Naive thymus-derived CD4-positive, alpha-beta T cell (primary cell): ENCODE data around the gene DGKI. TPM values are rescaled to one million over a fixed set of nuclear protein-coding genes. Genes with fewer than 3 reads are reported as not detected.

ENCODE experiments used
- ATAC-seq: fragments of 150-1000 bp; cut with Tn5 transposase; 2 replicates; pipeline ENCODE4 v1.10.0; 2021; ENCODE audit warnings: mild to moderate bottlenecking, moderate library complexity
- CTCF ChIA-PET: fragments of 350-600 bp; sonication (Branson Sonifier 250); formaldehyde crosslinking; loops from one replicate; lab custom pipeline; 2021; ENCODE audit warnings: antibody characterized with exemption; lab: Charles Lee
- POLR2A ChIA-PET: fragments of 350-600 bp; sonication (Branson Sonifier 250); formaldehyde crosslinking; loops from one replicate; lab custom pipeline; 2021; ENCODE audit warnings: antibody characterized with exemption, inconsistent platforms; lab: Charles Lee
- DNase-seq, 9 donors: peaks; one replicate each; pipeline versions ENCODE4 v3.0.0 to v3.0.0-alpha.2; 2020 to 2022; ENCODE audit warnings: mixed read lengths in 1 of 9
- H3K27ac ChIP-seq: one replicate; pipeline ENCODE4 v1.7.0; 2013; ENCODE audit warnings: mild to moderate bottlenecking, low read depth, low read length, moderate library complexity
- H3K27me3 ChIP-seq, 2 donors: one replicate each; pipeline ENCODE4 v1.7.0; 2013; ENCODE audit warnings: low read length in 2 of 2, mild to moderate bottlenecking in 2 of 2, moderate library complexity in 2 of 2; ENCODE audit not compliant: control insufficient read depth in 2 of 2, insufficient read depth in 2 of 2
- H3K36me3 ChIP-seq, 3 experiments: 1 replicate in 2 of 3; 2 replicates in 1 of 3; pipeline ENCODE4 v1.7.0; 2013; ENCODE audit warnings: low read length in 3 of 3, mild to moderate bottlenecking in 3 of 3, moderate library complexity in 1 of 3; ENCODE audit not compliant: insufficient read depth in 3 of 3, control insufficient read depth in 2 of 3
- H3K4me1 ChIP-seq, 2 donors: one replicate each; pipeline ENCODE4 v1.7.0; 2013; ENCODE audit warnings: low read length in 2 of 2, mild to moderate bottlenecking in 2 of 2, moderate library complexity in 1 of 2; ENCODE audit not compliant: control insufficient read depth in 2 of 2, insufficient read depth in 2 of 2
- H3K4me3 ChIP-seq: 2 replicates; pipeline ENCODE4 v1.7.0; 2013; ENCODE audit warnings: mild to moderate bottlenecking, low read length
- H3K9me3 ChIP-seq, 3 experiments: 1 replicate in 2 of 3; 2 replicates in 1 of 3; pipeline ENCODE4 v1.7.0; 2013; ENCODE audit warnings: low read length in 3 of 3; ENCODE audit not compliant: control insufficient read depth in 2 of 3
- H3K27ac Mint-ChIP-seq, 9 donors: one replicate each; pipeline ENCODE4 v1.8.0; 2020 to 2022; ENCODE audit warnings: mixed read lengths in 9 of 9, mild to moderate bottlenecking in 8 of 9, moderate library complexity in 5 of 9, inconsistent platforms in 2 of 9
- H3K27me3 Mint-ChIP-seq, 5 donors: one replicate each; pipeline ENCODE4 v1.8.0; 2021 to 2022; ENCODE audit warnings: mixed read lengths in 5 of 5, mild to moderate bottlenecking in 1 of 5
- H3K36me3 Mint-ChIP-seq, 5 donors: one replicate each; pipeline ENCODE4 v1.8.0; 2020 to 2022; ENCODE audit warnings: mixed read lengths in 5 of 5, mild to moderate bottlenecking in 3 of 5, inconsistent platforms in 1 of 5
- H3K4me1 Mint-ChIP-seq, 7 donors: one replicate each; pipeline ENCODE4 v1.8.0; 2020 to 2022; ENCODE audit warnings: mixed read lengths in 7 of 7, mild to moderate bottlenecking in 3 of 7, inconsistent platforms in 1 of 7
- H3K4me3 Mint-ChIP-seq, 10 donors: one replicate each; pipeline ENCODE4 v1.8.0; 2020 to 2022; ENCODE audit warnings: mild to moderate bottlenecking in 10 of 10, mixed read lengths in 10 of 10, moderate library complexity in 6 of 10, inconsistent platforms in 2 of 10
- H3K9me3 Mint-ChIP-seq, 11 donors: one replicate each; pipeline ENCODE4 v1.8.0; 2020 to 2022; ENCODE audit warnings: mixed read lengths in 11 of 11, mild to moderate bottlenecking in 4 of 11, inconsistent platforms in 1 of 11, moderate library complexity in 1 of 11
- intact Hi-C, 2 donors: fragments of 100-400 bp; cut with micrococcal nuclease; formaldehyde crosslinking; loops; one replicate each; pipeline ENCODE4 v1.15.1; 2023
- polyA plus RNA-seq, 2 donors: library from polyadenylated mRNA; unstranded; fragments of 300-500 nt; fragmentation: Illumina TruSeq; gene quantifications; one replicate each; pipeline ENCODE4 v1.2.3, GENCODE V29; 2021
- total RNA-seq, 6 experiments: library from RNA in 5 of 6; stranded (reverse) in 5 of 6; gene quantifications; 1 replicate in 5 of 6; 2 replicates in 1 of 6; pipeline ENCODE4 v1.2.3 and lab custom pipeline; 2021 to 2026

The DGKI gene
- total and polyA plus RNA-seq, 7 experiments from 2014 or later: 1.3 TPM; not detected in 6

GRCh38 chr7:137587326-137587725, 259.4 kb downstream of the DGKI start:
- no peaks in the 10 kb centered on the region for H3K27me3 ChIP-seq
- Mint-ChIP-seq H3K4me3 (no peak overlapping the region), H3K36me3 (no peaks in the 10 kb centered on the region), H3K27ac (no peak overlapping the region), H3K9me3 (peaks cover 0 to 2% (median 0%) of the 10 kb centered on the region in 11 donors), H3K4me1 (no peaks in the 10 kb centered on the region), H3K27me3 (peaks cover 0 to 22% (median 0%) of the 10 kb centered on the region in 5 donors)
- no peaks in the 10 kb centered on the region for H3K9me3 ChIP-seq
- DNase-seq (no peak), ATAC-seq (no peak)
- H3K4me1 ChIP-seq: no peaks in the 10 kb centered on the region
- no peak overlapping the region for H3K4me3 ChIP-seq
- POLR2A ChIA-PET: no interaction called here
- no peaks in the 10 kb centered on the region for H3K36me3 ChIP-seq
- H3K27ac ChIP-seq: no peak overlapping the region
- CTCF ChIA-PET: no interaction called here
- intact Hi-C loops: no loop called here

GRCh38 chr7:137585591-137585990, 261.2 kb downstream of the DGKI start:
- H3K36me3 Mint-ChIP-seq: no peaks in the 10 kb centered on the region
- H3K4me1 Mint-ChIP-seq: no peaks in the 10 kb centered on the region
- no peak for DNase-seq
- H3K4me3 ChIP-seq: no peak overlapping the region
- no peaks in the 10 kb centered on the region for H3K27me3 ChIP-seq
- ATAC-seq: no peak
- intact Hi-C loops: no loop called here
- no peaks in the 10 kb centered on the region for H3K9me3 ChIP-seq
- H3K27ac Mint-ChIP-seq: no peak overlapping the region
- no peaks in the 10 kb centered on the region for H3K4me1 ChIP-seq
- peaks cover 0 to 22% (median 0%) of the 10 kb centered on the region in 5 donors for H3K27me3 Mint-ChIP-seq
- no peak overlapping the region for H3K4me3 Mint-ChIP-seq
- no peak overlapping the region for H3K27ac ChIP-seq
- H3K9me3 Mint-ChIP-seq: peaks cover 0 to 2% (median 0%) of the 10 kb centered on the region in 11 donors
- ChIA-PET CTCF (no interaction called here), POLR2A (no interaction called here)
- no peaks in the 10 kb centered on the region for H3K36me3 ChIP-seq

- ATAC-seq (no peak), DNase-seq (no peak)
- peaks cover 0 to 2% (median 0%) of the 10 kb centered on the region in 11 donors for H3K9me3 Mint-ChIP-seq
- Histone ChIP-seq H3K4me1 (no peaks in the 10 kb centered on the region), H3K27ac (no peak overlapping the region), H3K36me3 (no peaks in the 10 kb centered on the region), H3K27me3 (no peaks in the 10 kb centered on the region), H3K9me3 (no peaks in the 10 kb centered on the region), H3K4me3 (no peak overlapping the region)
- no peak overlapping the region for H3K27ac Mint-ChIP-seq
- no peak overlapping the region for H3K4me3 Mint-ChIP-seq
- H3K27me3 Mint-ChIP-seq: peaks cover 0 to 10% (median 4%) of the 10 kb centered on the region in 5 donors
- H3K4me1 Mint-ChIP-seq: no peaks in the 10 kb centered on the region
- no peaks in the 10 kb centered on the region for H3K36me3 Mint-ChIP-seq
- POLR2A ChIA-PET: no interaction called here
- intact Hi-C loops: no loop called here
- CTCF ChIA-PET: no interaction called here
Observed at GRCh38 chr7:137583172-137583571, 263.6 kb downstream of the DGKI start.

GRCh38 chr7:137579913-137580640, 266.7 kb downstream of the DGKI start:
- intact Hi-C loops: no loop called here
- ATAC-seq (no peak), DNase-seq (no peak)
- Histone ChIP-seq H3K4me3 (no peak overlapping the region), H3K4me1 (no peaks in the 10 kb centered on the region), H3K36me3 (no peaks in the 10 kb centered on the region), H3K9me3 (no peaks in the 10 kb centered on the region), H3K27me3 (no peaks in the 10 kb centered on the region), H3K27ac (no peak overlapping the region)
- Mint-ChIP-seq H3K9me3 (peaks cover 0 to 5% (median 0%) of the 10 kb centered on the region in 11 donors), H3K36me3 (no peaks in the 10 kb centered on the region), H3K4me3 (no peak overlapping the region), H3K27me3 (peaks cover 0 to 10% (median 8%) of the 10 kb centered on the region in 5 donors), H3K27ac (no peak overlapping the region), H3K4me1 (no peaks in the 10 kb centered on the region)
- ChIA-PET CTCF (no interaction called here), POLR2A (no interaction called here)

- no peak overlapping the region for H3K27ac Mint-ChIP-seq
- H3K9me3 Mint-ChIP-seq: peaks cover 0 to 5% (median 0%) of the 10 kb centered on the region in 11 donors
- H3K36me3 Mint-ChIP-seq: no peaks in the 10 kb centered on the region
- Histone ChIP-seq H3K4me1 (no peaks in the 10 kb centered on the region), H3K4me3 (no peak overlapping the region), H3K36me3 (no peaks in the 10 kb centered on the region), H3K27me3 (no peaks in the 10 kb centered on the region), H3K9me3 (no peaks in the 10 kb centered on the region), H3K27ac (no peak overlapping the region)
- DNase-seq (no peak), ATAC-seq (no peak)
- intact Hi-C loops: no loop called here
- peaks cover 0 to 10% (median 7%) of the 10 kb centered on the region in 5 donors for H3K27me3 Mint-ChIP-seq
- POLR2A ChIA-PET: no interaction called here
- H3K4me1 Mint-ChIP-seq: no peaks in the 10 kb centered on the region
- no peak overlapping the region for H3K4me3 Mint-ChIP-seq
- CTCF ChIA-PET: no interaction called here
Observed at GRCh38 chr7:137578541-137578940, 268.2 kb downstream of the DGKI start.

GRCh38 chr7:137577184-137577583, 269.6 kb downstream of the DGKI start:
- intact Hi-C loops: no loop called here
- H3K27ac ChIP-seq: no peak overlapping the region
- POLR2A ChIA-PET: no interaction called here
- H3K27ac Mint-ChIP-seq: no peak overlapping the region
- CTCF ChIA-PET: no interaction called here
- no peaks in the 10 kb centered on the region for H3K36me3 Mint-ChIP-seq
- no peak overlapping the region for H3K4me3 ChIP-seq
- H3K4me3 Mint-ChIP-seq: no peak overlapping the region
- H3K27me3 ChIP-seq: no peaks in the 10 kb centered on the region
- H3K36me3 ChIP-seq: no peaks in the 10 kb centered on the region
- no peak for DNase-seq
- H3K9me3 Mint-ChIP-seq: peaks cover 0 to 3% (median 0%) of the 10 kb centered on the region in 11 donors
- H3K27me3 Mint-ChIP-seq: peaks cover 0 to 10% (median 7%) of the 10 kb centered on the region in 5 donors
- no peaks in the 10 kb centered on the region for H3K4me1 ChIP-seq
- ATAC-seq: no peak
- no peaks in the 10 kb centered on the region for H3K9me3 ChIP-seq
- no peaks in the 10 kb centered on the region for H3K4me1 Mint-ChIP-seq

- Mint-ChIP-seq H3K9me3 (peaks cover 0 to 3% (median 0%) of the 10 kb centered on the region in 11 donors), H3K4me1 (no peaks in the 10 kb centered on the region), H3K4me3 (no peak overlapping the region), H3K36me3 (no peaks in the 10 kb centered on the region), H3K27ac (no peak overlapping the region), H3K27me3 (peaks cover 0 to 10% (median 7%) of the 10 kb centered on the region in 5 donors)
- POLR2A ChIA-PET: no interaction called here
- DNase-seq: no peak
- H3K4me3 ChIP-seq: no peak overlapping the region
- ATAC-seq: no peak
- CTCF ChIA-PET: no interaction called here
- no peaks in the 10 kb centered on the region for H3K4me1 ChIP-seq
- intact Hi-C loops: no loop called here
- no peak overlapping the region for H3K27ac ChIP-seq
- no peaks in the 10 kb centered on the region for H3K36me3 ChIP-seq
- no peaks in the 10 kb centered on the region for H3K9me3 ChIP-seq
- H3K27me3 ChIP-seq: no peaks in the 10 kb centered on the region
Observed at GRCh38 chr7:137576481-137576880, 270.3 kb downstream of the DGKI start.
